Mammary epithelial cell (primary cell): ENCODE results near the gene ATL2.

Source experiments
- EZH2 ChIP-seq: IDR thresholded peaks from 2 replicates; pipeline ENCODE4 v1.6.1; 2012; ENCODE audit warnings: low read length, inconsistent platforms, borderline replicate concordance
- TF ChIP-seq, protein P1 (sequence below), 2 donors: IDR thresholded peaks in 1 of 2; conservative IDR thresholded peaks in 1 of 2; 2 replicates each; pipeline ENCODE4 v1.5.1; 2011 to 2012; ENCODE audit warnings: inconsistent platforms in 2 of 2, low read length in 2 of 2, mild to moderate bottlenecking in 2 of 2, control low read depth in 1 of 2, low read depth in 1 of 2; ENCODE audit not compliant: insufficient read depth in 1 of 2; ENCODE audit errors: extremely low read depth in 1 of 2

DNA sequence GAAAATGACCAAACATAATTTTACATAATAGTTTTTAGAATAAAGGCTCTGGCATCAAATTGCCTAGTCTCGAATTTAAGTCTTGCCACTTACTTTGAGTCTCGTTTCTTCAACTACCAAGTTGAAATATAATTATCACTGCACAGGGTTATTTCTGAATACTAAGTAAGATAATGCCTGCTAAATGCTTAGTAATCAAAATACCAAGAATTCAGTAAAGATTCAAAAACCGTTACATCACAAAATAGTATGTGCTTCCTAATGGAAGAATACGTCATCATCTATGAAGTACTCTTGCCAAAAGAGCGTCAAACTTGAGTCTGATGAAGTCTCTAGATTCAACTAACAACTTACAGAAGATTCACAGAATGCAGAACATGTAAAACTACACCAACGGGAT is 40.5 kb downstream of the ATL2 start:
- no peak for TF ChIP-seq EZH2
- TF ChIP-seq, protein P1, sequence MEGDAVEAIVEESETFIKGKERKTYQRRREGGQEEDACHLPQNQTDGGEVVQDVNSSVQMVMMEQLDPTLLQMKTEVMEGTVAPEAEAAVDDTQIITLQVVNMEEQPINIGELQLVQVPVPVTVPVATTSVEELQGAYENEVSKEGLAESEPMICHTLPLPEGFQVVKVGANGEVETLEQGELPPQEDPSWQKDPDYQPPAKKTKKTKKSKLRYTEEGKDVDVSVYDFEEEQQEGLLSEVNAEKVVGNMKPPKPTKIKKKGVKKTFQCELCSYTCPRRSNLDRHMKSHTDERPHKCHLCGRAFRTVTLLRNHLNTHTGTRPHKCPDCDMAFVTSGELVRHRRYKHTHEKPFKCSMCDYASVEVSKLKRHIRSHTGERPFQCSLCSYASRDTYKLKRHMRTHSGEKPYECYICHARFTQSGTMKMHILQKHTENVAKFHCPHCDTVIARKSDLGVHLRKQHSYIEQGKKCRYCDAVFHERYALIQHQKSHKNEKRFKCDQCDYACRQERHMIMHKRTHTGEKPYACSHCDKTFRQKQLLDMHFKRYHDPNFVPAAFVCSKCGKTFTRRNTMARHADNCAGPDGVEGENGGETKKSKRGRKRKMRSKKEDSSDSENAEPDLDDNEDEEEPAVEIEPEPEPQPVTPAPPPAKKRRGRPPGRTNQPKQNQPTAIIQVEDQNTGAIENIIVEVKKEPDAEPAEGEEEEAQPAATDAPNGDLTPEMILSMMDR (conservative IDR thresholded peaks at IDR 0.05 in 1 of 2, IDR thresholded peaks at IDR 0.05 in 1 of 2; ENCODE audit: extremely low read depth in 1 of 2, insufficient read depth in 1 of 2, low read depth in 1 of 2, low read length in 2 of 2): no peak
